Fibroblast of skin of back (primary cell): ENCODE measurements around the gene RFTN1.

Experiments
- DNase-seq: peaks from one replicate; pipeline ENCODE4 v3.0.0-alpha.2; 2013

RFTN1 gene

DNA sequence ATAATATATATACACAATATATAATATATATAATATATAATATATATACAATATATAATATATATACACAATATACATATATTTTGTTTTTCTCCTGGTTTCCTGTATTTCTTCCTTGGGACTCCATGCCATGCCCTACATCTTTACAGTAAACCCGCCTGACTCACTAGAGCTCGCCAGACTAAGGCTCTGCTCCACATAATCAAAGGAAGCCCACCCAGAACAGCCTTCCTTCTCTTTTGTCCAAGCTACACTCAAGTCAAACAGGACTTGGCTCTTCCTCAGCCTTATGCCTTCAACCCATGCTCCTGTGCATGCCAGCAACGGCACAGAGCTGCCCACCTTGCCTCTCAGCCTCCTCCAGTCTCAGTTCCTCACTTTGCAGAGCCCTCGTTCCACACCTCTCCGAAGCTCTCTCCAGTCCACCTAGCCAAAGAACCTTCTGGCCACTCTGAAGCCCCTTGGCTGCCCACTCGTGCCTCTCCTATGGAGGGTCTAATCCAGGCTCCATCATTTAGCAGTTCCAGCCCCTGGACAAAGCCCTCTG lies 109.1 kb downstream of the RFTN1 start:
- DNase-seq: no peak

DNA sequence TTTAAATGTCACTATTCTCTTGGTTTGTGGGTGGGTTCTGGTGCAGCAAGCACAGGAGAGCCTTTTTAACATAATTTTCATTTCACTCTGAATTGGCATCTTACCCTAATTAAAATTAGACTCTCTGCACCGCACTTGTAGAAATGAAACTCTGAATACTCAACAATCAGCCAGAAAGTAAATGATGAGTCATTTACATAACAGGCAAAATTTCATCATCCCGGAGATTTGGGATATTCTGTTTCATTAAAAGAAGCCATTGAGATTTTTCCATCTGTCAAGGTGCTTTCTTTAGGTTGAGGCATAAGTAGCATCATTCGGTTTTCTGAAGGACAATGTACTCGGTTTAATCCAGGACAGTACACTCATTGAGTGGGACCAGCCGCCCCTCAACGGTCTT lies 111.0 kb downstream of the RFTN1 start:
- DNase-seq: peak; percentile 36

- no peak for DNase-seq
These were observed 112.2 kb downstream of the RFTN1 start for GRCh38 chr3:16401273-16401672.

- no peak for DNase-seq
These were observed 113.2 kb downstream of the RFTN1 start for GRCh38 chr3:16400106-16400931.

DNA sequence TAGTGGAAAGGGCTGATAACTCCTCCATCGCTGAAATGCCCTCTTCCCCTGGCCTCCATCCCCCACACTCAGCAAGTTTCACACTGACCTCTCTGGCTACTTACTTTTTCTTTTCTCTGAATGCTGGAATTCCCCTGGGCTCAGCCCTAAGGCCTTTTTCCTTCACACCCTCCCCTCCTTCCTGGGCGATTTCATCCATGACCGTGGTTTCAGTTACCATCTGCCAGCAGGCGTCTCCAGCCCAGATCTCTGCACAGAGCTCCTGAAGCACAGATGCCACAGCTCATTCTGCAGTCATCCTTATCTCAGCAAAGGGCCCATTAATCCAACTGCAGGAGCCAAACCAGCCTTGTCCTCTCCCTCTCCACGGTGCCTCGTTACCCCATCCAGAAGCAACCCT lies 114.0 kb downstream of the RFTN1 start:
- DNase-seq: peak; percentile 54

DNA sequence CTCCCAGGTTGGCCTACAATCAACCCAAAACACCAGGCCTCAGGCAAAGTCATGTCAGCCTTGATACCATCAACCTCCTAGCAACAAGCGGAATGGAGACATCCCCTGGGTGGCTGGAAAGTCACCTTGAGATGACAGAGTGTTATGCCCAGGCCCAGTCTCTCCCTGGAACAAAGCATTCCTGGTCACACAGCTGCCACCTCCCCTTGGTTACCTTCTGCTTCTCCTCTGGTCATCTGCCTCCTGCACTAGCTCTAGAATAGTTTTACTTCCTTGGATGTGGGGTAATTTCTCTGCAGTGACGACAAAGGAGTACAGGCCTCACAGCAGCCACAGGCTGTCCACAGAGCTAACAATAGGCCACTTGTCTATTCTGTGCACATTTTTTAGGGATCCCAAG lies 114.9 kb downstream of the RFTN1 start:
- no peak for DNase-seq

DNA sequence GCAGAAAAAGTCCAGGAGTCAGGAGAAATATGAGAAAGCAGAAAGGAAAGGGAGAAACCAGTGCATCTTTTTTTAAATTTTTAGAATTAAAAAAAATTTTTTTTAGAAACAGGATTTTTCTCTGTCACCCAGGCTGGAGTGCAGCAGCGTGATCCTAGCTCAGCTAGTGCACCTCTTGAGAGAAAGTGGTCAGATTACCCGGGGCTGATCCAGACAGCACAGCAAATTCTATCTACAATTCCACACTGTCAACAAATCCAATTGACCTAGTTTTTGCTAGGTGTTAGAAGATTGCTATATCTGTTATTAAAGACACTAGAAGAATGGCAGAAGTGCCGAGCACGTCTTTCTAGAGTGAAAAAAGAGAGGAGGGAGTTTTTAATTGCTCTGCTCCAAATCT lies 117.3 kb downstream of the RFTN1 start:
- DNase-seq: no peak

DNA sequence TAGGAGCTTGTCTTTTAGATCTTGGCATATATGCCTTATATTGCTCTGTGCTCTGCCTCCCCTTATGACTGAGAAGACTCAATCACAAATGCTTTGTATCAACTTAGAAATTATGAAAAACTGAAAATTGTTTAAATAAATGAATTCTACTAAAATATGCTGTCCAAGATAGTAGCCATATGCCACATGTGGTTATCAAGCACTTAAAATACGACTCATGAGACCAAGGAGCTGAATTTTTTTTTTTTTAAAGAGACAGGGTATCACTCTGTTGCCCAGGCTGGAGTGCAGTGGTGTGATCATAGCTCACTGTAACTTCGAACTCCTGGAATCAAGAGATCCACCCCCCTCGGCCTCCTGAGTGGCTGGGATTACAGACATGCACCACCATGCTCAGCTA lies 118.3 kb downstream of the RFTN1 start:
- no peak for DNase-seq

GRCh38 chr3:16394639-16395038 lies 118.9 kb downstream of the RFTN1 start:
- DNase-seq: no peak

DNA sequence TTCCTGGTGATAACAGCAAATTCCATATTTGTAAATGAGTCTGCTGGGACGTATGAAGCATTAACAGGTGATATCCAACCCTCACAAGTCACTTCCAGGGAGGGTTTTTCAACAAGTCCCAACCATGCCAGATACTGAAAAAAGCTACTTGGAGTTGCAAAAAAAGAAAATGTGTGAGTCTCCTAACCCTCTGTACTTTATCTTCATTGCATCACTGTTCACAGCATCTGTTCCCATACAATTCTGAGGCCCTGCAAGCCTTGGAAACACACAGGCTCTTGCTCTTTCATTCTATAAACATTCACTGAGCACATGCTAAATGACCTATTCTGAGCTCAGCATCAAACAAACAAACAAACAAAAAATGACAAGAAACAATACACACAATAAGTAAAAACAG lies 120.8 kb downstream of the RFTN1 start:
- no peak for DNase-seq

DNA sequence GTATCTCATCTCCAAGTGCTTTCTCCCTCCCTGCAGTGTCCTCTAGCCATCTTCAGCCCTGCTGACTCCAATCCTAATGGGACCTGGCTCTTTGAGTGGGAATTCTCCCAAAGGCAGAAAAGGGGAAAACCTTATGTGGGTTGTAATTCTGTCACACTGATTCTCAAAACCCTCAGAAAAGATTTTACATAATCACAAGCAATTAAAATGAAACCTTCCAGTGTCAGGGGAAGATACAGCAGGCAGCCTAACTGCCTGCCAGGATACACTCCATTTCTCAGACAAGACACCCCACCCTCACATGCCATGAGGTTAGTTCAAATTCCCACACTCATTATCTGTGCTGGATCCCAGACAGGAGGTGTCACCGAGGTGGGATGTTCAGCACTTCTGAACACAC lies 121.4 kb downstream of the RFTN1 start:
- no peak for DNase-seq

DNA sequence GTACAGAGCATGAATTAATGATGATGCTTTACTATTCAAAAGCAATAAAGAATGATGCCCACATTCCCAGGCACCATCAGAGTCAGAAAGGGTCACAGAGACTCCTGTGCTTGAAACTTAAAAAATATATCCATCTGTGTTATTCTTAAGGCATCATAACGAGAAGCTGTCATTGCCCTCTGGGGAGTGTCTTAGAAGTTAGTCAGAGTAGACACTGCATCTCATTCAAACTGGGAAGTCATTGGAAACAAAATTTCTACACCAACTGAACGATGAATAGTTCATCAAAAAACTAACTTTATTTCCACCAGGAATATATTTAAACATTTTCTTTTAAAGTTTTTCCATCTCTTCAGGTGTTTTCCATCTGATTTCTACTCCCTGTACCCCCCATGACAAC lies 122.9 kb downstream of the RFTN1 start:
- DNase-seq: peak; percentile 45

DNA sequence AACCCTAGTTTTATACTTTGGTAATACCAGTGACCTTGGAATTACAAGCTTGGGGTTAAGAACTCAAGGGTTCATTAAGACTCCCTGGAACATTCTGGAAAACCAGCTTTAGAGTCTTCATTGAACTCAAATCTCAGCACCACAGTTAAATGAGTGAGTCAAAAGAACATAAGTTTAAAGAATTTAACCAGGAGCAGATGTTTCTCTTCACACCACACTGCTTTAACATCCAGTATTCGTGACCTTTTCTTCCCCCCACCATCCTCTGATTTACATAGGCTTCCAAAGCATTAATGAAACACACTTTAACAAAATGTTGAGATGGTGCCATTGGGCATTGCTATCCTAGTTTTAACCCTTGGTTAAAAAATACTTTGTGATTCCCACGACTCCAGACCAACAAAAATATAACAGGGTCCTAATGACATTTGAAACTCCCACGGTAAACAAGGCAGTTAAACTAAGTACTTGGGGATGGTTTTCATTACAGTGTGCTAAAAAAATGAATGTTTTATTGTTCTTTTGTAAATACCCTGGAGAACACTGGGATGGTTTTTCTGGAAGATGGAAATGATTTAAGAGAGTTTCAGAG lies 124.6 kb downstream of the RFTN1 start:
- DNase-seq: peak; percentile 44

GRCh38 chr3:16386561-16386960 lies 126.9 kb downstream of the RFTN1 start:
- no peak for DNase-seq

DNA sequence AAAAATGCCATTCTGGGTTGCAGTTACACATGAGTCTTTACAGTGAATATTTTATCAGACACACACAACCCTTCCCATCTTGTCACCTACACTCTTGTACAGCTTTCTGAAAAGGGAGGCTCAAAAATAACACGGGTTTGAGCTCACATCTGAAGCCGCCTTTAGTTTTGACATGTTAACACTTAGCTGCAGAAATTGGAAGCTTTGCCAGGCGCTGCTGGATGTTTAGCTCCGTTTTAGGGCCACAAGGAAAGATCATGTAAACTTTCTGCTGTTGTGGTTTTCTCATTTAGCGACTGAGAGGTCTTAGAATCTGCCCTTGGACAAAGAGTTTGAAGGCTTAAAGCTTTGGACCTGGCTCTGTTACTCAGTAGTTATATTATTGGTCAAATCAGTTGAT lies 128.3 kb downstream of the RFTN1 start:
- DNase-seq: no peak

GRCh38 chr3:16383864-16384263 lies 129.6 kb downstream of the RFTN1 start:
- no peak for DNase-seq

GRCh38 chr3:16382845-16383244 lies 130.7 kb downstream of the RFTN1 start:
- DNase-seq: no peak

DNA sequence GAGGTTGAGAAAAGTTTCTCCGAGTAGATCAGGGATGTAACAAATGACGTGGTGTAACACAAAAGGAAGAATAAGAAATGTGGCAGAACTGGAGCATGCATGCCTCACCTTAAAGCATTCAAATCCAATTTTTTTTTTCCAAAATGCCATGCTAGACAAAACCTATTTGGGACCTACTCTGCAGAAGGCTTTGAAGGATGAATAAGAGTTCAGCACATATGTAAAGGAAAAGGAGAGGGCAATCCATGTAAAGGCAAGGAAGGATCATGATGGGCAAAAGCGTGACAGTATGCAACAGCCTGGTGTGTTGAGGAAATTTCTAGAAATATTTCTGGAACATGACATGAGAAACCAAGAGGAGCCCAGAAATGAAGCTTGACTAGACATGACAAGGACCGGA lies 132.1 kb downstream of the RFTN1 start:
- no peak for DNase-seq

- DNase-seq: no peak
These were observed 133.1 kb downstream of the RFTN1 start for GRCh38 chr3:16380421-16380820.

- no peak for DNase-seq
These were observed 133.7 kb downstream of the RFTN1 start for GRCh38 chr3:16379838-16380237.

- DNase-seq: peak; percentile 64
These were observed 134.6 kb downstream of the RFTN1 start for GRCh38 chr3:16378920-16379319.

- peak; percentile 15 for DNase-seq
These were observed 135.1 kb downstream of the RFTN1 start for GRCh38 chr3:16378415-16378814.

DNA sequence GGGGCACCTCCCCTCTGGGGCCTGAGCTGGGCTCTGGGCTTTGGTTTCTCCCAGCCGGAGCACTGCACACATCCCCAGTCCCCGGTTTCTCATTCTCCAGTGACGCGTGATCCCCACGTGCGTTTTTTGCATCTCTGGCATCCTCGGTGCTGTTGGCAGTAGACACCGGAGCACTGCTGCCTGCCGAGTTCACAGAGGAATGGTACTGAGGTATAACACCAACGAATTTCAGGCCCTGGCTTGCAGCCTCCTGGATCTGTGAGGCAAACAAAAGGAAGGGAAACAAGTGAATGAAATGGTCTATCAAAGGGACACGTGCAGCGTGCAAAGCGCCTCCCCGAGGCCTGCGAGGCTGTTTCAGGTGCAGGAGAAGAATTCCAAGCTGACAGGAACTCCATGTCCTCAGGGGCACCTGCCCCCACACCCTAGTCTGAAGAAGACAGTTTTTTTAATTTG lies 135.6 kb downstream of the RFTN1 start:
- DNase-seq: no peak

DNA sequence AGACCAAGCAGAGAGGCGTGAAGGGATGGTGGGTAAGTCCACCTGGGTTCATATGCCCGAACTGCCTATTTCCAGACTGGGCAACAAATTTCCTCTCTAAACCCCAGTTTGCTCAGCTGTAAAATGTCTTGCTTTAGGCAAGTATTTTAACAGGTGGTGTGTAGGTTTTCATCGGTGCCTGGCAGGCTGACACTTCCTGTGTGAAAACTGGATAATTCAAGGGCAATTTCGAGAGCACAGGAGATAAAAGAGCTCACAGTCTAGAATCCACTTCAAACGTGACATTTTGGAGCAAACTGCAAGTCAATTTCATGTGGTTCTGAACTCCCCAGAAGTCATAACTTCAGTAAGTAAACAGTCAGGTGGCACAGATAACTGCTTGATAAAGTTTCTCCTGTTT lies 136.3 kb downstream of the RFTN1 start:
- DNase-seq: no peak
